Activated CD8-positive, alpha-beta memory T cell treated with anti-CD3 and anti-CD28 coated beads for 1 hour (primary cell): ENCODE results near the gene TLK1.
"Not testable (repeated sequence)": the region's sequence is repeated elsewhere in the genome, so short reads cannot be mapped to it uniquely, and the experiment has no call there.

Source experiments
- DNase-seq, 2 donors: peaks; one replicate each; pipeline ENCODE4 v3.0.0-alpha.2; 2020; ENCODE audit warnings: low read depth in 1 of 2; ENCODE audit errors: extremely low read depth in 1 of 2

Gene TLK1

GRCh38 chr2:171169839-171170238 lies 9.1 kb upstream of the TLK1 start:
- DNase-seq, result no peak

GRCh38 chr2:171169333-171169732 lies 8.6 kb upstream of the TLK1 start:
- DNase-seq, result no peak

GRCh38 chr2:171167352-171167997 lies 6.8 kb upstream of the TLK1 start:
- no peak for DNase-seq

- no peak for DNase-seq
These were observed 5.8 kb upstream of the TLK1 start for GRCh38 chr2:171166328-171166983.

GRCh38 chr2:171165967-171166327 lies 5.3 kb upstream of the TLK1 start:
- DNase-seq, result no peak

- no peak for DNase-seq
These were observed 2.6 kb upstream of the TLK1 start for GRCh38 chr2:171163261-171163660.

GRCh38 chr2:171162522-171163197 lies 2.0 kb upstream of the TLK1 start:
- not testable (repeated sequence) for DNase-seq

- peak; percentile 33 to 41 for DNase-seq
These were observed 455 bp upstream of the TLK1 start for GRCh38 chr2:171160956-171161740.

GRCh38 chr2:171159372-171160118 lies 1.1 kb downstream of the TLK1 start:
- DNase-seq, result peak; percentile 25 to 31

- no peak for DNase-seq
These were observed 1.8 kb downstream of the TLK1 start for GRCh38 chr2:171158790-171159371.

GRCh38 chr2:171158036-171158789 lies 2.5 kb downstream of the TLK1 start:
- no peak for DNase-seq

GRCh38 chr2:171157109-171157500 lies 3.6 kb downstream of the TLK1 start:
- DNase-seq, result no peak

GRCh38 chr2:171154348-171154747 lies 6.3 kb downstream of the TLK1 start:
- no peak for DNase-seq

- DNase-seq, result no peak
These were observed 9.9 kb downstream of the TLK1 start for GRCh38 chr2:171150694-171151285.

- DNase-seq, result no peak
These were observed 10.6 kb downstream of the TLK1 start for GRCh38 chr2:171149986-171150693.

GRCh38 chr2:171149171-171149938 lies 11.3 kb downstream of the TLK1 start:
- no peak for DNase-seq

- no peak for DNase-seq
These were observed 13.6 kb downstream of the TLK1 start for GRCh38 chr2:171147081-171147480.

- DNase-seq, result no peak
These were observed 14.1 kb downstream of the TLK1 start for GRCh38 chr2:171146633-171147032.
